ENCODE results near the gene RNF43.

Gene RNF43

GRCh38 chr17:58447039-58447975, 30.0 kb upstream of the RNF43 start:
- H3K4me3 ChIP-seq (replicated peaks; ENCODE audit: insufficient read depth, low read length), result no peak overlapping the region
- H3K27me3 ChIP-seq (ENCODE audit: insufficient read depth, poor library complexity, severe bottlenecking), result no peaks in the 10 kb centered on the region
- peak; percentile 68 to 86 for DNase-seq (ENCODE audit: low read depth in 1 of 2, low spot score in 1 of 2)
- H3K27ac ChIP-seq (replicated peaks), result no peak overlapping the region
- TF ChIP-seq POLR2AphosphoS5 (IDR thresholded peaks at IDR 0.05; ENCODE audit: low read depth) (no peak), REST (IDR thresholded peaks at IDR 0.05; ENCODE audit: insufficient replicate concordance, low read depth) (no peak), CTCF (IDR thresholded peaks at IDR 0.05; ENCODE audit: insufficient read depth, low read length) (peak; percentile 82), GABPA (IDR thresholded peaks at IDR 0.05; ENCODE audit: low read depth) (no peak), SPI1 (IDR thresholded peaks at IDR 0.05; ENCODE audit: borderline replicate concordance, low read depth) (peak; percentile 7; the same call in 1 of the 2 replicates)

- Histone ChIP-seq H3K27ac (replicated peaks) (no peak overlapping the region), H3K4me3 (replicated peaks; ENCODE audit: insufficient read depth, low read length) (no peak overlapping the region), H3K27me3 (ENCODE audit: insufficient read depth, poor library complexity, severe bottlenecking) (no peaks in the 10 kb centered on the region)
- DNase-seq (ENCODE audit: low read depth in 1 of 2, low spot score in 1 of 2), result no peak
- no peak for TF ChIP-seq REST (IDR thresholded peaks at IDR 0.05; ENCODE audit: insufficient replicate concordance, low read depth)
- no peak for TF ChIP-seq CTCF (IDR thresholded peaks at IDR 0.05; ENCODE audit: insufficient read depth, low read length)
- TF ChIP-seq GABPA (IDR thresholded peaks at IDR 0.05; ENCODE audit: low read depth), result no peak
- TF ChIP-seq POLR2AphosphoS5 (IDR thresholded peaks at IDR 0.05; ENCODE audit: low read depth), result no peak
- no peak for TF ChIP-seq SPI1 (IDR thresholded peaks at IDR 0.05; ENCODE audit: borderline replicate concordance, low read depth)
These were observed 28.8 kb upstream of the RNF43 start for GRCh38 chr17:58446086-58446485.

GRCh38 chr17:58436805-58437239, 19.5 kb upstream of the RNF43 start:
- DNase-seq (ENCODE audit: low read depth in 1 of 2, low spot score in 1 of 2), result no peak
- Histone ChIP-seq H3K27me3 (ENCODE audit: insufficient read depth, poor library complexity, severe bottlenecking) (peaks cover under 1% of the 10 kb centered on the region), H3K27ac (replicated peaks) (no peak overlapping the region), H3K4me3 (replicated peaks; ENCODE audit: insufficient read depth, low read length) (no peak overlapping the region)
- TF ChIP-seq REST (IDR thresholded peaks at IDR 0.05; ENCODE audit: insufficient replicate concordance, low read depth) (no peak), GABPA (IDR thresholded peaks at IDR 0.05; ENCODE audit: low read depth) (no peak), POLR2AphosphoS5 (IDR thresholded peaks at IDR 0.05; ENCODE audit: low read depth) (no peak), SPI1 (IDR thresholded peaks at IDR 0.05; ENCODE audit: borderline replicate concordance, low read depth) (no peak), CTCF (IDR thresholded peaks at IDR 0.05; ENCODE audit: insufficient read depth, low read length) (no peak)
